GM10847 (cell line): ENCODE measurements around the gene MTIF2.
A peak's percentile ranks its signal among the peaks of the same experiment; 100 is the strongest.

Source experiments
- POLR2A ChIP-seq: IDR thresholded peaks from 2 replicates; pipeline ENCODE4 v1.6.1; 2011; ENCODE audit not compliant: insufficient read length; ENCODE audit errors: extremely low read depth

MTIF2 gene

DNA sequence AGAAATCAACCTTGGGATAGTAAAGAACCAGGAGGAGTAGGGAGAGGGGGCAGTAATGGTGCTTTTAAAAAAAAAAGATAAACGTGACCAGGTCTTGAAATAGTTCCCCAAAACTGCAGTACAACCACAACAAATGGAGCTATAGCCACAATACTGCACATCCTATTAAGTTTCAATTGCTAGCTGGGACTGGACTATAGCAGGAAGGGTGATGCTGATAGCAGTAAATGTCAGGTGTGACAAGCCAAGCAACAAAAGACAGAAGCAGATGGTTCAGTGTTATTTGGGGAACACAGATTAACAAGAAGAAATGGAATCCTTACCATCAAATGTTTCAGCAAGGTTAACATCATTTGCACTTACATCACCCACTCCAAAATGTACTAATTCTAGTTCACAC, 26.4 kb downstream of the MTIF2 start:
- TF ChIP-seq POLR2A = no peak

DNA sequence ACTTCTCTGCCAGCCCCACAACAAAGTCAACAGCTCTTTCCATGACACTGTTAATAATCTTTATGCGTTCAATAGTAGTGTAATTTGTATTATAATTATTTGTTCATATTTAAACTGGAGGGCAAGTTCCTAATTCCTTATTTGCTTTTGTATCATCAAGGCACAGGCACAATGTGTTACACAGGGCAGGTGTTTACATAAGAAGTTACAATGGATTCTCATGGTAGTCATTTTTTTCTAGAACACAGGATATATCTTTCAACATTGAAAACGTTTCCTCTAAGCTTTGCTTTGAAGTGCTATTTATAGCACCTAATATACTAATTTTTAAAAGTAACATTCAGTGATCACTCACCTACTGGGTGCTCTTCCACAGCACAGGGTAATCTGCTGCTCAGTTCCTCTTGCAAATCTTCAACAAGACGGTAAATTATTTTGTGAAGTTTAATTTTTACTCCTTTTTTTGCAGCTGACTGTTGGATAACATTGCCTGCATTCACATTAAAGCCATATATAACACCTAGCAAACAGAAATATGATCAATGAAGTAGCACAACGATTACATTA, 29.3 kb downstream of the MTIF2 start:
- no peak for TF ChIP-seq POLR2A

GRCh38 chr2:55236992-55237543, 32.0 kb downstream of the MTIF2 start:
- TF ChIP-seq POLR2A = no peak

DNA sequence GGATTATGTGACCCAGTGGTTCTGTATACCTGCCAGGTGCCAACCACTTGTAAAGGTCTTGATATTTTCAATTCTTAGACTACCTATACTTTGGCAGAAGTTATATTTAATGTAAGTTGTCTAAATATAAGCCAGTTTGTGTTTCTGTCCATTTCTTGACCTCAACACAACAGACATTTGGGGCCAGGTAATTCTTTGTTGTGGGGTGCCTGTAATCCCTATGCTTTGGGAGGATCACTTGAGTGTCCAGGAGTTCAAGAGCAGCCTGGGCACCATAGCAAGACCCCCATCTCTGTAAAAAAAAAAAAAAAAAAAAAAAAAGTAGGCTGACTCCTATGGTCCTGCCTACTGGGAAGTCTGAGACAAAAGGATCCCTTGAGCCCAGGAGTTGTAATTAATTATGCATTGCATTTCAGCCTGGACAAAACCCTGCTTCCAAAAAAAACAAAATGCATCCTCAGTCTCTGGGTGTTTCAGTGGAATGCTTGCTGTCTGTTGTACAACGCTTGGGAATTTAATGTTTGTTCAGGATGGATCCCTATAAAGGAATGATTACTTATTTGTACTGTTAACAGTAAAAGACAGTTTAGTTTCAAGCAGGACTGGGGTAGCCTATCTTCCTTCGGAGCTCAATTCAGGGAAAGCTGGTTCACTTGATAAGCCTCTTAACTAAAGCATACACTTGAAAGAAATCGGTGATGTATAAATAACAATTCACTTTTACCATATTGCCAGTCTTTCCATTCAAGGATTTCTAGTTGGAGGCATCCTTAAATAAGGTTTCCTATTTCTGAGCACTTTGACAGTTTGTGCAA, 33.1 kb downstream of the MTIF2 start:
- no peak for TF ChIP-seq POLR2A

DNA sequence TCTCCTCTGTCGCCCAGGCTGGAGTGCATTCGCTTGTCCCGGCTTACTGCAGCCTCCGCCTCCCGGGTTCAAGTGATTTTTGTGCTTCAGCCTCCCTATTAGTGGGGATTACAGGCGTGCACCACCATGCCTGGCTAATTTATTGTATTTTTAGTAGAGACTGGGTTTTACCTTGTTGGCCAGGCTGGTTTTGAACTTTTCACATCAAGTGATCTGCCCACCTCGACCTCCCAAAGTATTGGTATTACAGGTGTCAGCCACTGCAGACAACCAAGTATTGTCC, 35.4 kb downstream of the MTIF2 start:
- no peak for TF ChIP-seq POLR2A

- no peak for TF ChIP-seq POLR2A
Measured at GRCh38 chr2:55232863-55233657, 36.0 kb downstream of the MTIF2 start.

- TF ChIP-seq POLR2A = peak; percentile 92
Measured at GRCh38 chr2:55232084-55232862, 36.8 kb downstream of the MTIF2 start, which contains the start of the genes CLHC1 and RPS27A. Gene CLHC1 (minus strand): TSS chr2:55232293. CDS start chr2:55222411, 9,882 bp downstream. Gene RPS27A (plus strand): TSS chr2:55232688. CDS start chr2:55232825, 137 bp downstream.

GRCh38 chr2:55231546-55232083, 37.4 kb downstream of the MTIF2 start:
- no peak for TF ChIP-seq POLR2A

DNA sequence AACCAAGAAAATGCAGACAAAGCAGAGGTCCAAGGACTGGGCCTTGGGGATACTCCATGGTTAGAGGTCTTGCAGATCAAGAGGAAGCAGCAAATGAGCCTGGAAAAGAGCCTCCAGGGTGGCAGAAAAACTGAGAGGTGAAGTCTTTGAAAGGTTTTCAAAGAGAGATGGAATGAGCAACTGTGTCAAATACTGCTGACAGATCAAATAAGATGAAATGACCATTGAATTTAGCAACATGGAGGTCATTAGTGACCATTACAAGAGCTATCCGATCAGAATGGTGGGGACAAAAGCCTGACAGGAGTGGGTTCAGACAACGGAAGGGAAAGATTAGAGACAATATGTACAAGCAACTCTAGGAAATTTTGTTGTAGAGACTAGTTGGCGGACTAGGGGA, 38.5 kb downstream of the MTIF2 start:
- no peak for TF ChIP-seq POLR2A

GRCh38 chr2:55229221-55229620, 39.8 kb downstream of the MTIF2 start:
- no peak for TF ChIP-seq POLR2A

GRCh38 chr2:55228226-55228563, 40.8 kb downstream of the MTIF2 start:
- no peak for TF ChIP-seq POLR2A

DNA sequence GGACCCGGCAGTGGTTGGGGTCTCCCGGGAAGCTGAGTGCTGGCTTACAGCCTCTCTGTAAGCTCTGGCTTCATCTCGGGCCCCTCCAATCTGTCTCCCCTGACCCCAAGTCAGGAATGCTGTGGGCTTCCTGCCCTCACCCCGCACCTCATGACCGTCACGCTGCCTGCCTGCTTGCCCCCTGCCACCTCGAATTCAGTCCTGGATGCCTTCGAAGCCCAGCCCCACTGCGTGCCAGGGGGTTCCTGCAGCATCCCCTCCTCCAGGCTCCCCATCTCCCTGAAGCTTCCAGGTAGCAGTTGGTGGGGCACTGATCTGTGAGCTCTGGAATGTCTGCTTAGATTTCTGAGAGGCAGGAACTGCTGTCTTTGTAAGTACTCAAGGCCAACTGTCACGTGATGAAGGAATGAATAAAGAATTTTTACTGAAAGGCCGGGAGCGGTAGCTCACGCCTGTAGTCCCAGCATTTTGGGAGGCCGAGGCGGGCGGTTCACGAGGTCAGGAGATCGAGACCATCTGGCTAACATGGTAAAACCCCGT, 43.5 kb downstream of the MTIF2 start:
- TF ChIP-seq POLR2A = no peak

DNA sequence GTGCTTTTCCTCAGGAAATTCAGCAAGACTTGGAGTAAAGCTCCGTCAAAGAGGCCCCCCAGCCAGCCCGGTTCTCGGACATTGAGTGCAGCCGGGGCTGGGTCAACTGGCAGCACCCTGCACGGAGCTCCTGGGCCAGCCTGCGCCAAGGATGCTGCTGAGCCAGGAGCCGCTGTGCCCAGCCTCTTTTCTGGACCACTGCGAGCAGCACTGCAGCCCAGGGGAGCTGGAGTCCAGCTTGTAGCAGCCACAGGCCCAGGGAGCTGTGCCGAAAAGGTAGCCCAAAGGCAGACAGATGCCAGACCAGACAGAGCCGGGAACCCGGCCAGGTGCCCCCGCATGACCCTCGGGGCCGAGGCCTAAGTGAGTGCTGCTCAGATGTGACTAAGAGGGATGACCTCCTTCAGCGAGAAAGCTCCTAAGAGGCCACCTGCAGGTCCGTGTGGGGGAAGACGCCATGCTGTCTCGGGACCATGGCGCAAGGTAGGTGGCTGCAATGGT, 44.2 kb downstream of the MTIF2 start:
- TF ChIP-seq POLR2A = no peak

DNA sequence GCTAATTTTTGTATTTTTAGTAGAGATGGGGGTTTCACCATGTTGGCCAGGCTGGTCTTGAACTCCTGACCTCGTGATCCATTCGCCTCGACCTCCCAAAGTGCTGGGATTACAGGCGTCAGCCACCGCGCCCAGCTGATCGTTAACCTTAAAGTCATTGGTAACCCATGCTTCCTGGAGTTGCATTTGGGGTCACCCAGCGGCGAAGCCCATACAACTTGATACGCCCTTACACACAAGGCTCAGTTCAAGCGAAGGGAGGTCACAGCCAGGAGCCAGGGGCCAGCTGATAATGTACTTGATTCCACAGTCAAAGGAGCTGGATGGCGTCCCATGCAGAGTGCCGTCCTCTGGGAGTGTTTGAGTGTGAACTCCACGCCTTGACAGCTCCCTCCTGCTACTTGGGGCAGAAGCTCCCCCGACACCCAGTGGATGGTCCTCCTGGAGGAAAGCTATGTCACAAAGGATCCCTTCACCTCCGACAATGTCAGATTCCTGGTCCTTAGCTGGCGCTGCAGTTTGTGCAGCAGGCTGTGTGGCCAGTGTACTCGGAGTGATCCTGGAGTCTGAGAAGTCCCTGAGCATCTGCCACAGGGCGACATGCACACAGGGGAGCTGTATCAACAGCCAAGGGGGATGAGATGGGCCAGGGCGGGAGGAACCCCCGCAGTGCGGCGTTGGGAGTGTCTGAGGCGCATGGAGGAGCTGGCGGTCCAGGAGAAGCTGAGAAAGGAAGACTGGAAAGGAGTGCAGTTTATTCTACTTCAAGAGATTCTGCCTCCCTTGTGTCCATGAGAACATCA, 44.9 kb downstream of the MTIF2 start:
- TF ChIP-seq POLR2A = no peak

DNA sequence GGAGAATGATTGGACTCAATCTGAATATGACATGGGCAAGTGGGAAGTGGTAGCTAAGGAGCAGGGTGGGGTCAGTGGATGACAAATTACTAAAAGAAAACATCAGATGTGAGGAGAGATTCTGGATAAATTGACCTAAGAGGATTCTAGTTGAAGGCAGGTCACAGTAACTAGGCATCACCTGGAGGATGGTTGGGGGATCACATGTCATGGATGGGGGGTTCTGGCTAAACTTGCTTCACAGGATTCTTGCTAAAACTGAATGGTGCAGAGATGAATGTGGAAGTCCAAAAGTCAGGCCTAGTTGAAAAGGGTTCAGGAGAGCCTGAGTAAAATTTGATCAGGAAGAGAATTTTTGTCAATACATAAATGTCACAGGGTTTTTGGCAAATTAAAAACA, 55.2 kb downstream of the MTIF2 start:
- no peak for TF ChIP-seq POLR2A
